ENCODE measurements around the gene C1QTNF1. TPM values are rescaled to one million over a fixed set of nuclear protein-coding genes. Genes with fewer than 3 reads are reported as not detected.
A peak's percentile ranks its signal among the peaks of the same experiment; 100 is the strongest.

C1QTNF1 gene
- total RNA-seq, 1 donor from 2014 or later, result 9.4 TPM

DNA sequence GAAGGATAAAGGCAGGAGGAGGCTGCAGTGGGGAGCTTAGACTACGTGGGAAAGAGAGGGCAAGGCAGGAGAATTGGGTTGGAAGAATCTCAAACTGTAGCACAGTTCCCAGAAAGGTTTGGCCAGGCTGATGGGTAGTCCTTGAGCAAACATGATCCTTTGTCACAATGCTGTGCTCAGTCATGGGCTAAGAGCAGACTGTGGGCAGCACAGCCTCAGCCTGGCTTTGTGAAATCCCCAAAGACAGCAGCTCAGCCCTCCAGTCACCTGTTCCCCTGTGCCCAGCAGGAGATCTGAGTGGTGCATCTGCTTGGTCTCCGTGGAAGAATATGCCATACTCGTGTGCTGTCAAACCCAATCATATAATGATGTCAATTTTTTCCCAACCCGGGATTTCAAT is 40.1 kb downstream of the C1QTNF1 start:
- no peaks in the 10 kb centered on the region for H3K4me1 Mint-ChIP-seq (ENCODE audit: unreplicated experiment)
- H3K36me3 Mint-ChIP-seq, result no peaks in the 10 kb centered on the region
- H3K9me3 Mint-ChIP-seq, result no peaks in the 10 kb centered on the region
- no peak for DNase-seq (ENCODE audit: extremely low spot score, unreplicated experiment)
- no peak overlapping the region for H3K27ac Mint-ChIP-seq
- TF ChIP-seq CTCF (conservative IDR thresholded peaks at IDR 0.05), result no peak
- peaks cover 6% of the 10 kb centered on the region for H3K27me3 Mint-ChIP-seq
- no peak overlapping the region for H3K4me3 Mint-ChIP-seq

- H3K9me3 Mint-ChIP-seq, result no peaks in the 10 kb centered on the region
- peaks cover 4% of the 10 kb centered on the region for H3K27me3 Mint-ChIP-seq
- H3K4me1 Mint-ChIP-seq (ENCODE audit: unreplicated experiment), result no peaks in the 10 kb centered on the region
- DNase-seq (ENCODE audit: extremely low spot score, unreplicated experiment), result no peak
- H3K36me3 Mint-ChIP-seq, result no peaks in the 10 kb centered on the region
- TF ChIP-seq CTCF (conservative IDR thresholded peaks at IDR 0.05), result peak; percentile 76
- no peak overlapping the region for H3K27ac Mint-ChIP-seq
- H3K4me3 Mint-ChIP-seq, result no peak overlapping the region
Measured at GRCh38 chr17:79065105-79065670, 41.2 kb downstream of the C1QTNF1 start.

GRCh38 chr17:79066963-79067362 is 43.0 kb downstream of the C1QTNF1 start:
- H3K27ac Mint-ChIP-seq, result no peak overlapping the region
- peaks cover 10% of the 10 kb centered on the region for H3K27me3 Mint-ChIP-seq
- no peak for DNase-seq (ENCODE audit: extremely low spot score, unreplicated experiment)
- no peak overlapping the region for H3K4me3 Mint-ChIP-seq
- no peaks in the 10 kb centered on the region for H3K36me3 Mint-ChIP-seq
- TF ChIP-seq CTCF (conservative IDR thresholded peaks at IDR 0.05), result no peak
- no peaks in the 10 kb centered on the region for H3K4me1 Mint-ChIP-seq (ENCODE audit: unreplicated experiment)
- H3K9me3 Mint-ChIP-seq, result no peaks in the 10 kb centered on the region

GRCh38 chr17:79070266-79070880 is 46.4 kb downstream of the C1QTNF1 start:
- H3K9me3 Mint-ChIP-seq, result no peaks in the 10 kb centered on the region
- H3K4me3 Mint-ChIP-seq, result no peak overlapping the region
- no peak overlapping the region for H3K27ac Mint-ChIP-seq
- TF ChIP-seq CTCF (conservative IDR thresholded peaks at IDR 0.05), result no peak
- no peaks in the 10 kb centered on the region for H3K36me3 Mint-ChIP-seq
- peaks cover 11% of the 10 kb centered on the region for H3K27me3 Mint-ChIP-seq
- H3K4me1 Mint-ChIP-seq (ENCODE audit: unreplicated experiment), result peaks cover 3% of the 10 kb centered on the region
- DNase-seq (ENCODE audit: extremely low spot score, unreplicated experiment), result no peak

- Mint-ChIP-seq H3K4me3 (no peak overlapping the region), H3K27ac (no peak overlapping the region), H3K36me3 (peaks cover 4% of the 10 kb centered on the region), H3K27me3 (peaks cover 11% of the 10 kb centered on the region), H3K9me3 (no peaks in the 10 kb centered on the region), H3K4me1 (ENCODE audit: unreplicated experiment) (peaks cover 9% of the 10 kb centered on the region)
- no peak for TF ChIP-seq CTCF (conservative IDR thresholded peaks at IDR 0.05)
- no peak for DNase-seq (ENCODE audit: extremely low spot score, unreplicated experiment)
Measured at GRCh38 chr17:79071161-79071740, 47.3 kb downstream of the C1QTNF1 start.
